SK-N-MC (cell line): ENCODE data around the gene DYNC2H1.
A peak's percentile ranks its signal among the peaks of the same experiment; 100 is the strongest.

Experiments used
- EZH2 ChIP-seq: fragments of 200-600 bp; sonication (generic); IDR thresholded peaks from one replicate; pipeline ENCODE4 v1.6.1; 2017; ENCODE audit warnings: antibody characterized with exemption
- POLR2AphosphoS5 ChIP-seq: IDR thresholded peaks from 2 replicates; pipeline ENCODE4 v1.6.1; 2012; ENCODE audit warnings: mild to moderate bottlenecking, low read depth, low read length, borderline replicate concordance

- no peak for TF ChIP-seq EZH2
- TF ChIP-seq POLR2AphosphoS5 = peak; percentile 79
Measured at GRCh38 chr11:103108933-103109817, at the start of gene DYNC2H1.
